AG09309 (cell line): ENCODE results near the gene ASB14.

Experiments
- DNase-seq: peaks from one replicate; pipeline ENCODE4 v3.0.0-alpha.2; 2010; ENCODE audit warnings: low read depth
- H3K4me3 ChIP-seq: 2 replicates; pipeline ENCODE4 v1.5.1; 2011; ENCODE audit warnings: mild to moderate bottlenecking, low read depth, low read length, moderate library complexity; ENCODE audit not compliant: control insufficient read depth
- CTCF ChIP-seq: IDR thresholded peaks from 2 replicates; pipeline ENCODE4 v1.5.1; 2011; ENCODE audit warnings: mild to moderate bottlenecking, low read depth, low read length, inconsistent platforms; ENCODE audit not compliant: insufficient read depth, control insufficient read depth; ENCODE audit errors: missing control alignments

The ASB14 gene

GRCh38 chr3:57281715-57282114, 10.8 kb downstream of the ASB14 start:
- no peak for DNase-seq
- H3K4me3 ChIP-seq = no peak overlapping the region
- TF ChIP-seq CTCF = no peak

- H3K4me3 ChIP-seq = no peak overlapping the region
- no peak for DNase-seq
- TF ChIP-seq CTCF = no peak
These were observed 12.8 kb downstream of the ASB14 start for GRCh38 chr3:57279685-57280084.

- no peak overlapping the region for H3K4me3 ChIP-seq
- no peak for TF ChIP-seq CTCF
- DNase-seq = no peak
These were observed 14.2 kb downstream of the ASB14 start for GRCh38 chr3:57278237-57278636.

GRCh38 chr3:57275393-57275792, 17.1 kb downstream of the ASB14 start:
- TF ChIP-seq CTCF = no peak
- no peak for DNase-seq
- H3K4me3 ChIP-seq = no peak overlapping the region

- DNase-seq = no peak
- no peak overlapping the region for H3K4me3 ChIP-seq
- no peak for TF ChIP-seq CTCF
These were observed 17.6 kb downstream of the ASB14 start for GRCh38 chr3:57274845-57275244.

GRCh38 chr3:57268416-57268815, 24.1 kb downstream of the ASB14 start:
- TF ChIP-seq CTCF = no peak
- H3K4me3 ChIP-seq = no peak overlapping the region
- DNase-seq = no peak

- DNase-seq = no peak
- TF ChIP-seq CTCF = no peak
- no peak overlapping the region for H3K4me3 ChIP-seq
These were observed 30.6 kb downstream of the ASB14 start for GRCh38 chr3:57261929-57262328.
